GOT3 (cell line): ENCODE results near the gene TAC1.
"Not testable (repeated sequence)": the region's sequence is repeated elsewhere in the genome, so short reads cannot be mapped to it uniquely, and the experiment has no call there.

Source experiments
- DNase-seq: peaks from one replicate; lab custom pipeline; 2025; ENCODE audit warnings: mixed read lengths; lab: John Stamatoyannopoulos, UW

Gene TAC1, protein sequence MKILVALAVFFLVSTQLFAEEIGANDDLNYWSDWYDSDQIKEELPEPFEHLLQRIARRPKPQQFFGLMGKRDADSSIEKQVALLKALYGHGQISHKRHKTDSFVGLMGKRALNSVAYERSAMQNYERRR

DNA sequence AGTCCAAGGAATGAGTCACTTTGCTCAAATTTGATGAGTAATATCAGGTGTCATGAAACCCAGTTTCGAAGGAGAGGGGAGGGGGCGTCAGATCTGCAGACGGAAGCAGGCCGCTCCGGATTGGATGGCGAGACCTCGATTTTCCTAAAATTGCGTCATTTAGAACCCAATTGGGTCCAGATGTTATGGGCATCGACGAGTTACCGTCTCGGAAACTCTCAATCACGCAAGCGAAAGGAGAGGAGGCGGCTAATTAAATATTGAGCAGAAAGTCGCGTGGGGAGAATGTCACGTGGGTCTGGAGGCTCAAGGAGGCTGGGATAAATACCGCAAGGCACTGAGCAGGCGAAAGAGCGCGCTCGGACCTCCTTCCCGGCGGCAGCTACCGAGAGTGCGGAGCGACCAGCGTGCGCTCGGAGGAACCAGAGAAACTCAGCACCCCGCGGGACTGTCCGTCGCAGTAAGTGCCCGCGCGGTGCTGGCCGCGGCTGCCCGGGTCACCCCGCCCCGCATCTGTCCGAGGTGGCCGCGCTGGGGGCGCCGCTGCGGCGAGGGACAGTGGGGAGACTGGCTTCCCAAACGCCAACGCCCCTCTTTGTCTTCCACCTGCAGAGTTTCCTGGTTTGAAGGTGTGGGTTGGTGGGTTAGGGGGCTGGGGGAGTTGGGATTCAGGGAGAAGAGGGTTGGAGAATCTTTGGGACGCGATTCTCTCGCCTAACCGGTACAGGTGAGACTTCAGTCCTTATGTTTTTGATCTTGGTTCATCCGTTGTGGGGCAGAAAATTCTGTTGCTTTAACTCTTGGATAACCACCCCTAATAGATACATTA is at the start of gene TAC1:
Gene TAC1 (plus strand): TSS at position 351 of the 829 bp plus-strand sequence. CDS start 527 bp downstream, outside the sequence.
- no peak for DNase-seq

DNA sequence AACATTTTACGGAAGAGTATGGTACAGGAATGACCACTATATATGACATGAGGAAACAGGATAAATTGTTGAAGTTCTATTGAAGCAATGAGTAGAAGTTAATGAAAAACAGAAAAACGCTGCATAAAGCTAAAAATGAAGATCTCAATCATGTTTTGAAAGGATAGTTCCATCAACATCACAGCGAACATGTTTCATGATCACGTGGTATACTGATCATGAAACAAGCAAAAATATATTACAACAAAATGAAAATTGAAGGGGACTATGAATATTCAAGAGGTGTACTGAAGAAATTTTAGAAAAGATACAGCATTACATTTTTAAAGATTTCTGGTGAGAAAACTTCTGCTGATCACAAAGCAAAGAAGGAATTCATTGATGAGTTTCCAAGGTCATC is 45.9 kb upstream of the TAC1 start:
- DNase-seq = no peak

DNA sequence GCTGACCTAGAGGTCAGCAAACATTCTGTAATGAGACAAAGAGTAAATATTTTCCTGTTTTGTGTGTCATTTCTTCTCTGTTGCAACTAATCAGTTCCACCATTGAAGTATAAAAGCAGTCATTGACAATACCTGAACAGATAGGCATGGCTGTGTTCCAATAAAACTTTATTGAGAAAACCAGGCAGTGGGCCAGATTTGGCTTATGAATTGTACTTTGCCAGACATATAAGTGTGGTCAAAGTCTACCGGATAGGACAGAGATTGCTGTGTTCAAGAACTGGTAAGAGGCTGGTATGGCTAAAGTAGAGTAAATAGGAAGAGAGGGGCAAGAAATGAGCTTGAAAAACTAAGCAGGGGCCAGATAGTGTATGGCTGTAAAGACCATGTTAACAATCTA is 38.3 kb upstream of the TAC1 start:
- DNase-seq = no peak

DNA sequence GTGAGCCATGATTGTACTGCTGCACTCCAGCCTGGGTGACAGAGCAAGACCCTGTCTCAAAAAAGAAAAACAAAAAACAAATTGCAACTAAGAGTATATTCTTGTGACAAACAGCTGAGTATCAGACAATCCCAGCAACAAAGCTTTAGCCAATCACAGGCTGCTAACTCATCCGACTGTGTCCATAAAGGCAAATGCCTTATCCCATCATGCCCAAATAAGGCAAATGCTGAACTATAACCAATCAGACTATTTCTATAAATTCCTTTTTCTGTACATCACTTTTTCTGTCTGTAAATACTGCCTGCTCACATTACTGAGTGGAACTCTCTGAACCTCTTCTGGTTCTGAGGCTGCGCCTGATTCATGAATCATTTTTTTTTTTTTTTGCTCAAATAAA is 37.5 kb upstream of the TAC1 start:
- DNase-seq = no peak

DNA sequence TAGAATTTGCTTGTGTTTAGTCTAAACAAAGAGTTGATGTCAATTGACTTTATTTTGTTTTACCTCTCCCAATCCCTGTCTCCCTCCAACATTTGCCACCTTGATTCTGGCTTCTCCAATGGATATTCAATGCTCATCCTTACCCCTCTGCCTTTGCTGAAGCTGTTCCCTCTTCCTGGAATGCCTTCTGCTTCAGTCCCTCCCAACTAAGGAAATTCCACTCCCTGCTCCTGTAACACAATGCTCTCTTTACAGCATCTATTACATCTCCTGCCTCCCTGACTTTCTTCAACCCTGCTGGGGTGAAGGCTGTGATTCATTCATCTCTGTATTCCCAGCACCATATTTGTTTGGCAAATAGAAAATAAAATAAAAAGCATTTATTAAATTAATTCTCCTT is 34.5 kb upstream of the TAC1 start:
- DNase-seq = no peak

DNA sequence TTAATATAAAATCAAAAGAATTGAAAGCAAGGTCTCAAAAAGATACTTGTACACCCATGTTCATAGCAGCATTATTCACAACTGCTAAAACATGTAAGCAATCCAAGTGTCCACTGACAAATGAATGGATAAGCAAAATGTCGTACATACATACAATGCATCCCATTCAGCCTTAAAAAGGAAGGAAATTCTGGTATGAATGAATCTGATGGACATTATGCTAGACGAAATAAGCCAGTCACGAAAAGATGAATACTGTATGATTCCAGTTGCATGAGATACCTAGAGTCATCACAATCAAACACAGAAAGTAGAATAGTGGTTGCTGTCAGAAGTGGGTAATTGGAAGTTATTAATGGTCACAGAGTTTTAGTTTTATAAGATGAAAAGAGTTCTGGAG is 9.5 kb upstream of the TAC1 start:
- no peak for DNase-seq

DNA sequence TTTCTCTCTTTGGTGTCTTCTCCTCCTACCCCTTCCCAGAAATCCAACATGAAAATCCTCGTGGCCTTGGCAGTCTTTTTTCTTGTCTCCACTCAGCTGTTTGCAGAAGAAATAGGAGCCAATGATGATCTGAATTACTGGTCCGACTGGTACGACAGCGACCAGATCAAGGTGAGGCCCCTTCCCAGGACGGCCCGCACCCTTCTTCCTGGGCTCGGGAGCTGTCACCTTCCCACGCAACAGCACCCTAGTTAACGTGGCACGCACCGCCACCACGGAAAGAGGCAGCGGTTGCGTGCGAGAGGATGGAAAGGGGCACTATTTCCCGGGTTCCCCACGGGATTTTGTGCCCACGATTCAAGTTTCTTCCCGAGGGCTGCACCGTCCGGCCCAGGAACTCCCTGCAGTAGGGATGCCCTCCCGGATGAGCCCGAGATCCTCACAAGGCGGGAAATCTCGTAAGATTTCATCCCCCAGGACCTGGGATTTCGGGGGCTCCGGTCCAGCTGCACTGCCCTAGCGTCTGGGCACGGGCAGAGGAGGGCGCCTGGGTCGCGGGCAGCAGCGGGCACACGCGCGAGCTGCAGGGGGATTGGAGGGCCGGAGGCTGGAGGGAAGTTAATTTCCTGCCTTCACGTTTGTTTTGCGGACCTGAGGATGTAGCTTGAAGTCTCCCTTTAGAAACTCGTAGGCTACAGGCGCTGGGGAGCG is 834 bp downstream of the TAC1 start:
- no peak for DNase-seq

DNA sequence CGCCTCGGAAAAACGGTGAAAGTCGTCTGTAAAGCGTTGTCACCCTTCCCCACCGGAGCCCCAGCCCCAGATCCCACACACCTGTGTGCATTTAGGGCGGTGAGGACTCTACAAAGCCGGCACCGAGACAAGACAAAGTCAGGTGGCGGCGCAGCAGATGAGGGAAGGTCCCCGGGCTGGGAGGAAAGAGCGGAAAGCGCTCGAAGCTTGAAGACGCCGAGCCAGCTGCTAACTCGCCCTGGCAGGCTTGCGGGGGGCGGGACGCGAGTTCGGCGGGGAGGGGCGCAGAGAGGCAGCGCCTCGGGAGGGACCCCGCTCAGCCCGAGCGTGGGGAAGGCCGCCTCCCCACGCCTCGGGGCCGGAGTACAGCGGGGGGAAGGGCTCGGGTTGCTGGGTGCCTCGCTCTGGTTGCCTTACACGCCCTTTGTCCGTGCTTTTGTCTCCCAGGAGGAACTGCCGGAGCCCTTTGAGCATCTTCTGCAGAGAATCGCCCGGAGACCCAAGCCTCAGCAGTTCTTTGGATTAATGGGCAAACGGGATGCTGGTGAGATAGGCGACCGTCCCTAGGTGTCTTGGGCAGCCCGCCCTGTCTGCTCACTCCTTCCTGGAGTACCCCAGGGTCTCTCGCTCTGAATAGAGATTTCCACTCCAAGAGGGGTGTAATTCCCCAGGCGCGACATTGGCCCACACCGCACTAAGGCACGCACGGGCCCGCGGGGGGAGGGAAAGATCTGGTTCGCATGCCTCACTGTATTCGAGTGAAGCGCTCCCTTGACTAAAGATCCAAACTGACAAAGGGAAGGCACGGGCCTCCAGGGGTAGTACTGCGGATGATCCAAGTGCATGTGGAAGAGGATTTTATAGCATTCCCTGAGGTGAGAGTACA is 1.6 kb downstream of the TAC1 start:
- DNase-seq = no peak

DNA sequence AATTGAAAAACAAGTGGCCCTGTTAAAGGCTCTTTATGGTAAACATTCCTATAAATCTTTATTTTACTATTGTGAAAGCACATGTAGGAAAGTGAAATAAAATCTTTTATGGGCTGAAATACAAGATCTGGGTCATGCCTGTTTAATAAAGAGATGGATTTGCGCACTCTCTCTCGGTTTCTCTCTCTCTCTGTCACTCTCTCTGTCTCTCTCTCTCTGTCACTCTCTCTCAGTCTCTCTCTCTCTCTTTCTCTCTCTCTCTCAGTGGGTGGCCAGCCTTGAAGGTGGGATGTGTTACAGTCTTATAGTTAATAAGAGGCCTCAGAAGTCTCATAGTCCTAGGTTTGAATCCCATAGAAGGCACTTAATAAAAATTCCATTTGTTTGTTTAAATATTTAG is 2.4 kb downstream of the TAC1 start:
- no peak for DNase-seq

DNA sequence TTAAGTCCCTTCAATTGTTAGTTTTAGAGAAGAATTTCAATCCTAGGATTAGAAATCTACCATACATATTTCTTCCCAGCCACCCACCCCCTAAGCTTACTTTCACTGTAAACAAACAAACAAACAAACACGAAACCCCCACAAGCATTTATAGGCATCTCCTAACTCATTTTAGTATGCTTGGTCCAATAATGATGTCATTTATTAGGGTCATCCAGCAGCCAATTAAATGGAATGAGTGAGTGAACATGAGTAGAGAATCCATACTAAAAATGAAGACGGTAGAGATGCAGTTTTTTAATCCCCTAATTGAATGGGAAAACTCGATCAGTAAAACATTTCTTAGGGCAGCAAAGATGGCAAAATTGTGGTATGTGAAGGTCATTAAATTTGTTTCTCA is 3.2 kb downstream of the TAC1 start:
- DNase-seq = no peak

DNA sequence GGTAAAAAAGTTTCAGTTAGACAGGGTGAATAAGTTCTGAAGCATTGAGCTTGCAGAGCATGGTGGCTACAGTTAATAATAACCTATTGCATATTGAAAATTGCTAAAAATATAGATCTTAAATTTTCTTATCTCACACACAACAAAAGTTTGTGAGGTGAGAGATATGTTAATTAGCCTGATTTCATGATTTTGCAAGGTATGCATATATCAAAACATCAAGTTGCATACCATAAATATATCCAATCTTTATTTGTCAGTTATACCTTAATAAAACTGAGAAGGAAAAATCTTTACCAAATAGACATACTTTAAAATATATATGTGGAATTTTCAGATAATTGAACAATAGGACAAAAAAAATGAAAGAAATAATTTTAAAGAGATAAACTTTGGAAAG is 16.6 kb downstream of the TAC1 start:
- DNase-seq = no peak

DNA sequence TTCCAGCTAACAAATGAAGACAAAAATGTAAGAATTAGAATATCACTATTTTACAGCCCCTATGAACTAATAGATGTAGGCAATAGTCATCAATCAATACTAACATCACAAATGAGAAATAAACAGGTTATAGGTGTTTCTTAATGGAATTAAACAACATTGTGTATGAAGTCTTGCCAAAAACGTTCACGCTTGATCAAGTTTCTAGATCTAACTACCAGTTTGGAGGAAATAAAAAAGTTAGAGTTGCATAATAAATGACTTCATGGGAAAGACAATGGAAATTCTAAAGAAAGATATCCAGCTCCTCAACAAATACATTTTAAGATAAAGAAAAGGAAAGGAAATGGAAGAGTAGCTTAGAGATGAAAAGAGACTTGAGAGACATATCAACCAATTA is 19.7 kb downstream of the TAC1 start:
- no peak for DNase-seq

DNA sequence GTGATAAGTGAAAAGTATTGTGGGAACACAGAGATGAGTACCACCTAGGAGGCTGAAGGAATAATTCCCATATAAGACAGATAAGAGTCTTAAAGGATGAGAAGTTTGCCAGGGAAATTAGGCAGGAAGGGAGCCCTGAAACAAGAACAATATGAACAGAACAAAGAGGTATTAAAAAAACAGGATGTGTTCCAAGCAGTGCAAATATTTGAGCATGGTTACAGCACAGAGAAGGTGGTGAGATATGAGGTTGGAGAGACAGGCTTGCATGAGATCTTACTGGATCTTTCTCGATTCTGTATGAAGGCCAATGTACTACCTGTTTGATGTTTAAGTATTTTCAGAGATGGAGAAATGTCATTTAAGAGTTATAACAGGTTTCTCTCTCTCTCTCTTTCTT is 20.3 kb downstream of the TAC1 start:
- no peak for DNase-seq

DNA sequence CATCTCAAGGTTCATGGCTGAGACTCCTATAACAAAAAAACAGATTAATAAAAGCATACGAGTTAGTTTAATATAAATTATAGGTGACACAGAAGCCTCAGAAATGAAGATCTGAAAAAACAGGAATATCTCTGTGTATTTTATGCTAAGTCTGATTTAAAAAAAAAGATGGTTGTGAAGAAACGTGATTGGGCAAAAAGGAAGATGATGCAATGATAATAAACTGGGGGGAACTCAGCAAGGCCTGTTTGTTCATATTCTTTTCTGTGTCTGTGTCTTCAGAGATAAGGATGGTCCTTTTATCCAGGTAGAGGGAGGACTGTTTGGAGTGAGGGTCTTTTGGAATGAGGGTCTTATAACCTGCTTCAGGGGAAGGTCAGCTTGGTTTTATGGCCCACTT is 25.9 kb downstream of the TAC1 start:
- DNase-seq = no peak

DNA sequence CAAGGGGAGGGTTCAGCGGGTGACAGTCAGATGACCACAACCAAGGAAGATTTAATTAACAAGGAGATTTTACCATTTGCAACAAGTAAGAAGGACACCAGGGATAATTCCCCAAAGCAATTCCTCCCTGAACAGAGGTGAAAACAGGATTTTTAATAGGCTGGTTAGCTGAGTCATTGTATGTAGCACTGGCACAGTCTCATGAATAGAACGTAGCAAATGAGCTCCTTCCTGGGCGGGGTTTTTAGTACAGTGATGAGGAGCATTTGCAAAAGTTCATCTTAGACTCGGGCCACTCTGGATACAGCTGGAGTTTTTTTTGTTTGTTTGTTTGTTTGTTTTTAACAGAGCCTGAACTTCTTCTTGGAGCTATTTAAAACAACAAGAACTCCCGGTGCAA is 39.0 kb downstream of the TAC1 start:
- no peak for DNase-seq

DNA sequence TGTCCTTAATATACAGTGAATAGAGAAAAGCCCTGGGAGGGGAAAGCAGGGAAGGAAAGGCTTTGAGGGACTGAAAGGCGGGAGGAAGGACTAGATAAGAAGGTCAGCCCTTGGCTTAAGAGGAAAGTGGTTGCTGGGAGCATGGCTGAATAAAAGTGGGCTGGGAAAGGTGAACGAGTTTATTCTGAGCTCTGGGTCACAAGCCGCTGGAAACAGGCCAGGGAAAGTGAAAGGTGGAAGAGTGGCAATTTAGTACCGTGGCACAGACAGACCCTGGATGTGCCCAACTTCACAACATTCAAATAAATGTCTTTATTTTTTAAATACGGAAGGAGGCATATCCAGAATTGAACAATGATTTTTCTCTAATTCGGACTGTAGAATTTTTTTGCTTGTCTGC is 39.7 kb downstream of the TAC1 start:
- DNase-seq = no peak

DNA sequence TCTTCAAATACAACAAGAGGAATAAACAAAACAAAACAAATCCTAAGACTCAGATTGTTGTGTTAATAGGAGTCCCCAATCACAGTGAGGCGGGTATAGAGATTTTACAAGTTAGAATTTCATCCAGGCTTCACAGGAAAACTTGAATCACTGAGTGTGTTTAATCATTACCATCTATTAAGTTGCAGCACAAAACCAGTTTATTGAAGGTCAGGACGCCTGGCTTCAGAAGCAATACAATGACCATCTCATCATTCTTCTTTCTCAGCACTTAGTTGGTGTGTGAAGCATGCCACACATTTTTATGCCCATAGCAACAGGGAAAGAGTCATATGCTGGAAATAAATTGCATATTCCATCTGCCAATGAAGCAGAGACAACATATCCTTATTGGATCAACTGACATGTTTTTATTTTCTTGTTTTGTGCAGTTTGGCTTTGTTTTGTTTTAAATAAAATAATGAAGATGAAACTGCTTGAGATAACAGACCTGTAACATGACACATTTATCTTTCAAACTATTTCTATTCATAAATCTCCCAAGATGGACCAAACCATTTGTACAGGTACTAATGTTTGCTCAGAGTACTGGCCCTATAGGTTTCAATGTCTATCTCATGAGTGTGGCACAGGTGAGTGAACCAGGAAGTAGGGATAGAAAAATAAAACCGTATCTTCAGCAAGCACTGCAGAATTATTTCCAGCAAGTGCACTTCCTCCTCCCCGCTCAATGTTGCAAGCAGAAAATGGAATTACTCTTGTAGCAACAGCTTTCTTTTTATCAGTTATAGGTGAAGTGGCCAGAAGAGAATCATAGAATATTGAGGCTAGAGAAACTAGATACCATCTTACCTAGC is 40.4 kb downstream of the TAC1 start:
- DNase-seq = no peak

DNA sequence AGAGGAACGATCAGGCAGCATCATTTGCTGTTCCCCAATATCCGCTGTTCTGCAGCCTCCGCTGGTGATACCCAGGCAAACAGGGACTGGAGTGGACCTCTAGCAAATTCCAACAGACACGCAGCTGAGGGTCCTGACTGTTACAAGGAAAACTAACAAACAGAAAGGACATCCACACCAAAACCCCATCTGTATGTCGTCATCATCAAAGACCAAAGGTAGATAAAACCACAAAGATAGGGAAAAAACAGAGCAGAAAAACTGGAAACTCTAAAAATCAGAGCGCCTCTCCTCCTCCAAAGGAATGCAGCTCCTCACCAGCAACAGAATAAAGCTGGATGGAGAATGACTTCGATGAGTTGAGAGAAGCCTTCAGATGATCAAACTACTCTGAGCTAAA is 54.5 kb downstream of the TAC1 start:
- DNase-seq = not testable (repeated sequence)
